ENCODE results near the gene FCER1A. TPM values are rescaled to one million over a fixed set of nuclear protein-coding genes. Genes with fewer than 3 reads are reported as not detected.

Gene FCER1A
- total RNA-seq (under 1 TPM; 0.28 to 0.59 TPM), polyA plus RNA-seq (ENCODE audit: insufficient read length in 2 of 2) (under 1 TPM in 1 of 2 donors, not detected in 1; 0.33 TPM)
- long read RNA-seq, donor 1: 0 reads
- long read RNA-seq, donor 2: 0 reads
- long read RNA-seq, donor 3: 0 reads
- long read RNA-seq, donor 4: 0 reads

DNA sequence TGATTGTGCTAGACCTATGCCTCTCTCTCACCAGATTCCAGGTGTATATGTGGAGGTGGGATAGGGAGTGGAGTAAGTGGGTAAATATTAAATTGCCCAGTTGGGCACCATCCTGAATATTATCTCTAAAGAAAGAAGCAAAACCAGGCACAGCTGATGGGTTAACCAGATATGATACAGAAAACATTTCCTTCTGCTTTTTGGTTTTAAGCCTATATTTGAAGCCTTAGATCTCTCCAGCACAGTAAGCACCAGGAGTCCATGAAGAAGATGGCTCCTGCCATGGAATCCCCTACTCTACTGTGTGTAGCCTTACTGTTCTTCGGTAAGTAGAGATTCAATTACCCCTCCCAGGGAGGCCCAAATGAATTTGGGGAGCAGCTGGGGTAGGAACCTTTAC is at the start of gene FCER1A:
FCER1A (plus strand) TSS at position 242 of the 400 bp plus-strand sequence; CDS start at position 271, 29 bp downstream.
- no CpG with 5 or more reads among the region's 1 CpG for WGBS (ENCODE audit: insufficient coverage)
- Histone ChIP-seq H3K4me3 (ENCODE audit: low read depth, low read length) (no peak within 1 kb of the TSS), H3K27ac (ENCODE audit: low read depth, low read length) (no peak within 1 kb of the TSS)

DNA sequence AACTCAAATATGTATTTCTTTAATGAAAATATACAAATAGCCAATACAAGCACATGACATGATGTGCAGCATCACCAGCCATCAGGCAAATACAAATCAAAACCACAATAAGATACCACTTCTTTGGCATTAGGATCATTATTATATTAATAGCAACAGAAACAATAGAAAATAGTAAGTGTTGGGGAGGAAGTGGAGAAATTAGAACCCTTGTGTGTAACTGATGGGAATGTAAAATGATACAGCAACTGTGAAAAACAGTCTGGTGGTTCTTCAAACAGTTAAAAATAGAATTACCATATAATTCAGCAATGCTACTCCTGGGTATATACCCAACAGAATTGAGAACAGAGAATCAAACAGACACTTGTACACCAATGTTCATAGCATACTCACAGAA is 40.8 kb upstream of the FCER1A start:
- Histone ChIP-seq H3K27ac (ENCODE audit: low read depth, low read length) (no peak overlapping the region), H3K4me1 (ENCODE audit: control insufficient read depth, insufficient read depth, low read length) (no peaks in the 10 kb centered on the region), H3K4me3 (ENCODE audit: low read depth, low read length) (no peak overlapping the region), H3K9me3 (ENCODE audit: control insufficient read depth, insufficient read depth, low read length) (peaks cover under 1% of the 10 kb centered on the region), H3K36me3 (ENCODE audit: control insufficient read depth, insufficient read depth, low read length) (no peaks in the 10 kb centered on the region), H3K27me3 (ENCODE audit: control insufficient read depth, insufficient read depth, low read length) (no peaks in the 10 kb centered on the region)
- no peak for DNase-seq (ENCODE audit: low read depth in 4 of 6, low spot score in 6 of 6)

More for the DNA sequence above, at the start of gene FCER1A:
- Histone ChIP-seq H3K27me3 (ENCODE audit: control insufficient read depth, insufficient read depth, low read length) (no peaks in the 10 kb centered on the region), H3K9me3 (ENCODE audit: control insufficient read depth, insufficient read depth, low read length) (no peaks in the 10 kb centered on the region), H3K4me1 (ENCODE audit: control insufficient read depth, insufficient read depth, low read length) (no peaks in the 10 kb centered on the region), H3K36me3 (ENCODE audit: control insufficient read depth, insufficient read depth, low read length) (no peaks in the 10 kb centered on the region)
- no peak for DNase-seq (ENCODE audit: low read depth in 4 of 6, low spot score in 6 of 6)

DNA sequence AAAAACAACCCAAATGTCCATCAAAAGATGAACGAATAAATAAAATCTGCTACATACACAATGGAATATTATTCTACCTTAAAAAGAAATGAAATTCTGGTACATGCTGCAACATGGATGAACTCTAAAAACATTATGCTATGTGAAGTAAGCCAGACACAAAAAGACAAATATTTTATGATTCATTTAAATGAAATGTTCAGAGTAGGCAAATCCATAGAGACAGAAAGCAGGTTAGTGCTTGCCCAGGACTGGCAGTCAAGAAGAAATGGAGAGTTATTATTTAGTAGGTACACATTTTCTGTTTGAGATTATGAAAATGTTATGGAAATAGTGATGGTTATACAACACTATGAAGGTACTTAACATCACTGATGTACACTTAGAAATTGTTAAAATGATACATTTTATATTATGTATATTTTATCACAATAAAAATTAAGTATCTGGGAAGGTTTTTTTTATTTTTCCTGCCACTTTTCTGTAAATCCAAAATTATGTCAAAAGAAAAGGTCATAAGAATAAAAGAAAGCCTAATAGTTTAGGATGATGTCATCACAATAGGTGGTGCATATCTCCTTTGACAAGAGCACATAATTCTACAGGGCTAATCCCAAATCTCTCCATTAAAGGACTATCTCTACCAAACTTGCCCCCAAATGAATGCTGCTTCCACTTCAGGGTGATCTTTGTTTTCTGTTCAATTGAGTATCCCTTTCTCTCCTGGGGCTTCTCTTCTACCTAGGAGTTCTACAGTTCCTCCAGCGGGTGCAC is 40.2 kb upstream of the FCER1A start:
- WGBS (ENCODE audit: insufficient coverage): no CpG with 5 or more reads among the region's 2 CpGs
- Histone ChIP-seq H3K9me3 (ENCODE audit: control insufficient read depth, insufficient read depth, low read length) (no peaks in the 10 kb centered on the region), H3K36me3 (ENCODE audit: control insufficient read depth, insufficient read depth, low read length) (no peaks in the 10 kb centered on the region), H3K27ac (ENCODE audit: low read depth, low read length) (no peak overlapping the region), H3K4me1 (ENCODE audit: control insufficient read depth, insufficient read depth, low read length) (no peaks in the 10 kb centered on the region), H3K27me3 (ENCODE audit: control insufficient read depth, insufficient read depth, low read length) (no peaks in the 10 kb centered on the region), H3K4me3 (ENCODE audit: low read depth, low read length) (no peak overlapping the region)
- DNase-seq (ENCODE audit: low read depth in 4 of 6, low spot score in 6 of 6): no peak

DNA sequence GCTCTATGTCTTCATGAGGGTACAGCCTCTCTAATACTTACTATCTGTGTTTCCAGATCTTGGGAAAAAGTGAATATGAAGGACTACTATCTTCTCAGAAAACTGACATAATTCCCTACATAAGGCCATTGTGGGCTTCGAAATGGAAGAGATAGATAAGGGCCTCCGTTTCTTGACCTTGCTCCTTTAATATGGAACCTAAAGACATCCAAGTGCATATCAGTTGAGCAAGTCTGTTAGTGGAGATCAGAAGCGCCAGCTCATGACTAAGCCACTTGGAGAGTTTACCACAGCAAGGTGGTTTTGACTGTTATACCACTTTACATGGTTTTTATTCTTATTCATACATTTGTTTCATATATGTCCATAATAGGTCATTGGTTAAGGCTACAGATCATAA is 35.3 kb upstream of the FCER1A start:
- WGBS (ENCODE audit: insufficient coverage): no CpG with 5 or more reads among the region's 3 CpGs

DNA sequence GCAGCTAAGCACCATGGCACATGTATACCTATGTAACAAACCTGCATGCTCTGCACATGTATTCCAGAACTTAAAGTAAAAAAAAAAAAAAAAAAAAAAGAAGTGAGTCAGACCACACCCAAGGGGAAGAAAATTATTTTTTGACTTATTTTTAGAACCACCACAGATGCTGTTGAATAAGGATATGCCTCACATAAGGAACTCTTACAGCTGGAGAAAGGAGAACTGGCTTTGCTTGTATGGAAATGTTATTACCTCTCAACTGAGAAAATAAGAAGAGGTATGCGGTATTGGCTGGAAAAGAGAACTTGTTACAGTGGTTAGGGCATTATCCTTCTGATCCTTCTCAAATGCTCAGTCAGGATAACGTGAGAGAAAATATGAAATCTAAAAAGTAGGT is 27.5 kb upstream of the FCER1A start:
- Histone ChIP-seq H3K4me3 (ENCODE audit: low read depth, low read length) (no peak overlapping the region), H3K9me3 (ENCODE audit: control insufficient read depth, insufficient read depth, low read length) (no peaks in the 10 kb centered on the region), H3K27me3 (ENCODE audit: control insufficient read depth, insufficient read depth, low read length) (no peaks in the 10 kb centered on the region), H3K4me1 (ENCODE audit: control insufficient read depth, insufficient read depth, low read length) (no peaks in the 10 kb centered on the region), H3K36me3 (ENCODE audit: control insufficient read depth, insufficient read depth, low read length) (no peaks in the 10 kb centered on the region), H3K27ac (ENCODE audit: low read depth, low read length) (no peak overlapping the region)
- no CpG with 5 or more reads among the region's 2 CpGs for WGBS (ENCODE audit: insufficient coverage)
- DNase-seq (ENCODE audit: low read depth in 4 of 6, low spot score in 6 of 6): no peak

More for the DNA sequence above, 35.3 kb upstream of the FCER1A start:
- Histone ChIP-seq H3K9me3 (ENCODE audit: control insufficient read depth, insufficient read depth, low read length) (no peaks in the 10 kb centered on the region), H3K27ac (ENCODE audit: low read depth, low read length) (no peak overlapping the region), H3K4me1 (ENCODE audit: control insufficient read depth, insufficient read depth, low read length) (no peaks in the 10 kb centered on the region), H3K4me3 (ENCODE audit: low read depth, low read length) (no peak overlapping the region), H3K36me3 (ENCODE audit: control insufficient read depth, insufficient read depth, low read length) (no peaks in the 10 kb centered on the region), H3K27me3 (ENCODE audit: control insufficient read depth, insufficient read depth, low read length) (no peaks in the 10 kb centered on the region)
- no peak for DNase-seq (ENCODE audit: low read depth in 4 of 6, low spot score in 6 of 6)

DNA sequence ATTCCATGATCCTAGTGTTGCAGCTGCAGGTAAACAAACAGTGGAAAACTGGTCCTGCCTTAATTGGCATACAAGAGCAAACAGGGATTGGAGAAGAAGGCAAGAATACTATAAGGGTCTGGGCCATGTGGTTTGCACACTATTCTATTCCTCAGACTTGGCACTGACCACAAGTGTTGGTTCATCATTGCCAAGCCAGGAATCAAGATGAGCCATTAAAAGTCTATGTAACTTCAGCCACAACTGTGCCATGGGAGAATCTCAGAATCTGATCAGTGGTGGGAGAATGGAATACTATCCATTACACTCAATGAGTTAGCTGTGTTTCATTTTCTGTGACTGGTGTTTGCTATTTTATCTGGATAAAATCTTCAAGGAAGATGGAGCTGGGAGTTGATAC is 26.2 kb upstream of the FCER1A start:
- Histone ChIP-seq H3K4me1 (ENCODE audit: control insufficient read depth, insufficient read depth, low read length) (no peaks in the 10 kb centered on the region), H3K4me3 (ENCODE audit: low read depth, low read length) (no peak overlapping the region)

DNA sequence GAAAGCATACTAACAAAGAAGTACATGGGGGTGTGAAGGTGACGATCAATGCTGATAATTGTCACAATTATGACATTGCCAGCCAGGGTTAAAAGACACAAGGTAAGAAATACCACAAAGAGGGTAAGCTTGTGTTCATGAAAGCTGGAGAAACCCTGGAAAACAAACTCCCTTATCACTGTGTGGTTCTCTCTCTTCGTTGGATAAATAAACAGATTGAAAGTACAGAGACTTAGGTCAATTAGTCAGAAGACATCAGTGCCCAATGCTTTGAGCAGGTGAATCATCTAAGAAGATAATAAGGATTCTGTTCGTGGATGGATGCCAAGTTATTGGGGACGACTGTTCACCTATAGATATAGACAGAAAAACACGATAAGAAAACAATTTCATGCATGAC is 22.4 kb upstream of the FCER1A start:
- Histone ChIP-seq H3K9me3 (ENCODE audit: control insufficient read depth, insufficient read depth, low read length) (no peaks in the 10 kb centered on the region), H3K4me1 (ENCODE audit: control insufficient read depth, insufficient read depth, low read length) (no peaks in the 10 kb centered on the region), H3K36me3 (ENCODE audit: control insufficient read depth, insufficient read depth, low read length) (no peaks in the 10 kb centered on the region), H3K27ac (ENCODE audit: low read depth, low read length) (no peak overlapping the region), H3K27me3 (ENCODE audit: control insufficient read depth, insufficient read depth, low read length) (no peaks in the 10 kb centered on the region), H3K4me3 (ENCODE audit: low read depth, low read length) (no peak overlapping the region)
- no CpG with 5 or more reads among the region's 5 CpGs for WGBS (ENCODE audit: insufficient coverage)
- no peak for DNase-seq (ENCODE audit: low read depth in 4 of 6, low spot score in 6 of 6)

More for the DNA sequence above, 26.2 kb upstream of the FCER1A start:
- H3K9me3 ChIP-seq (ENCODE audit: control insufficient read depth, insufficient read depth, low read length): no peaks in the 10 kb centered on the region
- no peaks in the 10 kb centered on the region for H3K27me3 ChIP-seq (ENCODE audit: control insufficient read depth, insufficient read depth, low read length)
- no peak for DNase-seq (ENCODE audit: low read depth in 4 of 6, low spot score in 6 of 6)
- H3K27ac ChIP-seq (ENCODE audit: low read depth, low read length): no peak overlapping the region
- no peaks in the 10 kb centered on the region for H3K36me3 ChIP-seq (ENCODE audit: control insufficient read depth, insufficient read depth, low read length)

DNA sequence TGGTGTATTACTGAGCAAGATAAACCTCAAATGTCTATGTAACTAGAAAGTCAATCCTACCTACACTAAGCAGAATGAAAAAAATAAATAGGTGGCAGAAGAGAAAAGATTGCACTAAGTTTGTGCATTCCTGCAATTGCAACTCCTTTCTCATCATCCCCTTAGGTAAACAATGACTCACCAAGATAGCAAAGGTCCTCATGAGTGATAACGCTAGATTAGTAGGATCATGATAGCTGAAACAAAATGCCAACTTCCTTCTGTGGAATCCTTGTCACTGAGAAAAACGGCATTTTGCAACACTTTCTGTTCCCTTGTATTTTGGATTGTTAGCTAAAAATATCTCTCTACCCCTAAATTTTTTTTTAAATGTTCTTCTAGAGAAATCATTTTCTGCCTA is 20.0 kb upstream of the FCER1A start:
- Histone ChIP-seq H3K9me3 (ENCODE audit: control insufficient read depth, insufficient read depth, low read length) (no peaks in the 10 kb centered on the region), H3K4me1 (ENCODE audit: control insufficient read depth, insufficient read depth, low read length) (no peaks in the 10 kb centered on the region), H3K4me3 (ENCODE audit: low read depth, low read length) (no peak overlapping the region), H3K27ac (ENCODE audit: low read depth, low read length) (no peak overlapping the region), H3K36me3 (ENCODE audit: control insufficient read depth, insufficient read depth, low read length) (no peaks in the 10 kb centered on the region), H3K27me3 (ENCODE audit: control insufficient read depth, insufficient read depth, low read length) (no peaks in the 10 kb centered on the region)
- no peak for DNase-seq (ENCODE audit: low read depth in 4 of 6, low spot score in 6 of 6)
- no CpG with 5 or more reads among the region's 2 CpGs for WGBS (ENCODE audit: insufficient coverage)

DNA sequence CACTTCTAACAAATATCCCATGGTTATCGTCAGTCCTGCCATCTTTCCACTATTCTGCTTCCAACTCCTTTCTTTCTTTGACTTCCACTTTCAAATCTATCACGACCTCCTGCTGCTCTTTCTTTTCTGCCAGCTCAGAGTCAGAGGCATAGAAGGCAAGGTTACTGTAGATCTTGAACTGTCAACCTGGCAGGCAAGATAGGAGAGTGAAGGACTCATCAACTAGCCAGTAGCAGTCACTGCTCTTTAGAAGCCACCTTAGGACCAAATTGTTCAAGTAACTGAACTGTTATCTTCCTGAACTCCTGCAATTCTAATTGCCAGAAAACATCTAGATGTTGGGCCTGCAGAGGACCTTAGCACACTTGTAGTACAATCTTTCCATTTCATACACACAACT is 13.1 kb upstream of the FCER1A start:
- Histone ChIP-seq H3K4me3 (ENCODE audit: low read depth, low read length) (no peak overlapping the region), H3K27me3 (ENCODE audit: control insufficient read depth, insufficient read depth, low read length) (no peaks in the 10 kb centered on the region), H3K36me3 (ENCODE audit: control insufficient read depth, insufficient read depth, low read length) (no peaks in the 10 kb centered on the region), H3K9me3 (ENCODE audit: control insufficient read depth, insufficient read depth, low read length) (no peaks in the 10 kb centered on the region), H3K4me1 (ENCODE audit: control insufficient read depth, insufficient read depth, low read length) (no peaks in the 10 kb centered on the region), H3K27ac (ENCODE audit: low read depth, low read length) (no peak overlapping the region)
- DNase-seq (ENCODE audit: low read depth in 4 of 6, low spot score in 6 of 6): no peak
- 56% methylated on average over 1 of the region's 2 CpGs for WGBS (ENCODE audit: insufficient coverage)

DNA sequence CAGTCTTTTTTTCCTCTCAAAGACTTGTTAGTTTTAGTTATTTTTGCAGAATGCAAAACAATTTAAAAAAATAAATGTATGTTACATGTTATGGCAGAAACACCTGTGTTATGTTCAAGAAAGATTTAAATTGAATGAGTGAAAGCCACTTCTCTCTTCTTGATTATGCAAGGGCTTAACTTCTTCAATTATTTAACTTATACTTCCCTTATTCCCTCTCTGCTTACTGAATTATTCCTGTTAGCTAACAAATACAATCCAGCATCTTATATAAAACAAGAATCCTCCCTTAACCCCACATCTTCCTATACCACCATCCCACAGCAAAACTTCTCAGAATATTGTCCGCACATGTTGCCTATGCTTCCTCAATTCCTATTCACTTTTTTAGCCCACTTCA is 10.7 kb upstream of the FCER1A start:
- H3K9me3 ChIP-seq (ENCODE audit: control insufficient read depth, insufficient read depth, low read length): no peaks in the 10 kb centered on the region
- no peaks in the 10 kb centered on the region for H3K36me3 ChIP-seq (ENCODE audit: control insufficient read depth, insufficient read depth, low read length)
- no peaks in the 10 kb centered on the region for H3K4me1 ChIP-seq (ENCODE audit: control insufficient read depth, insufficient read depth, low read length)
- WGBS (ENCODE audit: insufficient coverage): 88% methylated on average over 1 of the region's 1 CpG
- H3K4me3 ChIP-seq (ENCODE audit: low read depth, low read length): no peak overlapping the region
- no peaks in the 10 kb centered on the region for H3K27me3 ChIP-seq (ENCODE audit: control insufficient read depth, insufficient read depth, low read length)
- H3K27ac ChIP-seq (ENCODE audit: low read depth, low read length): no peak overlapping the region
- DNase-seq (ENCODE audit: low read depth in 4 of 6, low spot score in 6 of 6): no peak

Data from spinal cord (tissue), 10 donors.